ENCODE measurements around the gene PHF1.

Gene PHF1

GRCh38 chr6:33441457-33441856 is 30.6 kb downstream of the PHF1 start:
- DNase-seq (ENCODE audit: low read depth in 2 of 2): no peak
- H3K4me3 ChIP-seq (replicated peaks in 1 of 2; ENCODE audit: low read depth in 2 of 2, low read length in 2 of 2): no peak overlapping the region
- TF ChIP-seq CTCF (IDR thresholded peaks at IDR 0.05; ENCODE audit: low read depth, low read length): no peak

DNA sequence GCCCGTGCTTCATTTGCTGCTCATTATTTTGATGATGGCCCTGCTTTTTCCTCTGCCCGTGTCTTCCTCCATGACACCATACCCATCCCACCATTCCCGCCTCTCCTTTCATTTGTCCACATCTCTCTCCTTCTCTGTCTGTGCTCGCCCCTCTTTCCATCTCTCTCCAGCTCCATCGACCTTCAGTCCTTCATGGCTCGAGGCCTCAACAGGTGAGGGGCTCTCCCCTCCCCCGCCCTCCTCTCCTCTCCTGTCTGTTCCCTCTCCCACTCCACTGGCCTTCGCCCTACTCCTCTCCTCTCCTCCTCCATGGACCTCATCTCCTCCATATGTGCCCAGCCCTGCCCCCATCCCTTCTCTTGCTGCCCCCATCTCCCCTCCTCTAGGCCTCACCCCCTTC is 31.5 kb downstream of the PHF1 start:
- TF ChIP-seq CTCF (IDR thresholded peaks at IDR 0.05; ENCODE audit: low read depth, low read length): no peak
- no peak overlapping the region for H3K4me3 ChIP-seq (replicated peaks in 1 of 2; ENCODE audit: low read depth in 2 of 2, low read length in 2 of 2)
- DNase-seq (ENCODE audit: low read depth in 2 of 2): no peak

DNA sequence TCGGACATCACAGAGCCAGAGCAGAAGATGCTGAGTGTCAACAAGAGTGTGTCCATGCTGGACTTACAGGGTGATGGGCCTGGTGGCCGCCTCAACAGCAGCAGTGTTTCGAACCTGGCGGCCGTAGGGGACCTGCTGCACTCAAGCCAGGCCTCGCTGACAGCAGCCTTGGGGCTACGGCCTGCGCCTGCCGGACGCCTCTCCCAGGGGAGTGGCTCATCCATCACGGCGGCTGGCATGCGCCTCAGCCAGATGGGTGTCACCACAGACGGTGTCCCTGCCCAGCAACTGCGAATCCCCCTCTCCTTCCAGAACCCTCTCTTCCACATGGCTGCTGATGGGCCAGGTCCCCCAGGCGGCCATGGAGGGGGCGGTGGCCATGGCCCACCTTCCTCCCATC is 32.2 kb downstream of the PHF1 start:
- no peak overlapping the region for H3K4me3 ChIP-seq (replicated peaks in 1 of 2; ENCODE audit: low read depth in 2 of 2, low read length in 2 of 2)
- no peak for DNase-seq (ENCODE audit: low read depth in 2 of 2)
- TF ChIP-seq CTCF (IDR thresholded peaks at IDR 0.05; ENCODE audit: low read depth, low read length): no peak

- TF ChIP-seq CTCF (IDR thresholded peaks at IDR 0.05; ENCODE audit: low read depth, low read length): no peak
- no peak for DNase-seq (ENCODE audit: low read depth in 2 of 2)
- H3K4me3 ChIP-seq (replicated peaks in 1 of 2; ENCODE audit: low read depth in 2 of 2, low read length in 2 of 2): no peak overlapping the region
Measured at GRCh38 chr6:33443619-33444504, 33.0 kb downstream of the PHF1 start.

DNA sequence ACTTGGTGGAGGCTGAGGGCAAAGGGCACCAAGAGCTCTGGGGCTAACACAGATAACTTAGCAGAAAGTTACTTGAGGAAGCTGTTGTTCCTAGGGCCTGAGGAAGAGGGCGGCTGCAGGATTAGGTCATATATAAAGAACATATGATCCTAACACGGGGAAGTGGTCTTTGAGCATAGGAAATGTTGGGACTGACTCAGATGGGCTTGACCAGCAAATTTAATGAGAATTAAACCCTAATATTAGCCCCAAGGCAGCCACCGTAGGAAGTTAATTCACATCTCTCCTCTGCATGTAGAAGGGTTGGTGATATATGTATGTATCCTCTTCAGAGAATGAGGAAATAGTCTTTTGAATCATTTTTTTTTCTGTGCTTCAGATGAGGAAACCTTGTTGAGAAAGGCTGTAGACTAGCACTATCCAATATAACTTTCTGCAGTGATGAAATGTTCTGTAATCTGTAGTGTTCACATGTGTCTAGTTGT is 34.3 kb downstream of the PHF1 start:
- H3K4me3 ChIP-seq (replicated peaks in 1 of 2; ENCODE audit: low read depth in 2 of 2, low read length in 2 of 2): no peak overlapping the region
- TF ChIP-seq CTCF (IDR thresholded peaks at IDR 0.05; ENCODE audit: low read depth, low read length): no peak
- no peak for DNase-seq (ENCODE audit: low read depth in 2 of 2)

DNA sequence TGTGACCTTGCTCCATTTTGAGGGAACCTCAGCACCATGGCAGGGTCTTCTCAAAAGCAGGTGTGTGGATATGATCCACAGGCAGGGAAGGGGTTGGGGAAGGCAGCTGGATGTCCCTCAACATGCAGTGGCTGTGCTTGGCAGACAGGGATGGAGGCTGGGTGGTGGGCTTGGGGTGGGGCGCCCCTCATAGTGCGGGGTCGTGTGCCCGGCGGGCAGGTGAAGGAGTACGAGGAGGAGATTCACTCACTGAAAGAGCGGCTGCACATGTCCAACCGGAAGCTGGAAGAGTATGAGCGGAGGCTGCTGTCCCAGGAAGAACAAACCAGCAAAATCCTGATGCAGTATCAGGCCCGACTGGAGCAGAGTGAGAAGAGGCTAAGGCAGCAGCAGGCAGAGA is 35.5 kb downstream of the PHF1 start:
- no peak for DNase-seq (ENCODE audit: low read depth in 2 of 2)
- H3K4me3 ChIP-seq (replicated peaks in 1 of 2; ENCODE audit: low read depth in 2 of 2, low read length in 2 of 2): no peak overlapping the region
- no peak for TF ChIP-seq CTCF (IDR thresholded peaks at IDR 0.05; ENCODE audit: low read depth, low read length)
